ENCODE measurements around the gene GLP1R.

DNA sequence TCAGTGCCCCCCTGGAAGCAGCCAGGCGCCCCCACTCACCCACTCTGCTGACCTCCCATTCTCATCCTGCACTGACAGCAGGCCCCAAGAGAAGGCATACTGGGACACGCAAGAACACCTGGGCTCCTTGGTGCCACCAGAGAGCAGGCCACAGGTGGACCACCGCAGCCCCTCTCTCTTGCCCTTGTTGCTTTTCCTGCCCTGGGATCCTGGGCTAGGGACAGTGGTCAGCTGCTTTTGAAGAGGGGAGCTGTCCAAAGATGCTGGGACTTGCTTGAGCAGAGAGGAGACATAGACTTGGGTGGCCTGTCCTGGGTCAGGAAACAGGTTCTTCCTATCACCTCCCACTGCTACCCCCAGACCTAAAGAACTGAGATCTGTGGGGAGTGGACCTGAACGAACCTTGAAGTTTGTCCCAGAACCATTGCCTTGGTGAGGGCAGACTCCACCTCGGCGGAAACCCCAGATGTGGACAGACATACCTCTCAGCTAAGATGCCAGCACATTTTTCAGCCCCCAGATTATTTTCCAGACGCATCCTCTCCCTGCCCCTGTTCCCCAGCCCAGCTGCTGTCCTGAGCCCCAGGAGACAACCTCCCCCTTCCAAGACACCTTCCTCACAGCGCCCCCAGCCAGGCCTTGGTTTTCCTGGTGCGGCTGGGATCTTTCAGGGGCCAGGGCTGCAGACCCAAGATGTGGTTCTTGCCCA is 1.1 kb downstream of the GLP1R start:
- TF ChIP-seq, protein P1, sequence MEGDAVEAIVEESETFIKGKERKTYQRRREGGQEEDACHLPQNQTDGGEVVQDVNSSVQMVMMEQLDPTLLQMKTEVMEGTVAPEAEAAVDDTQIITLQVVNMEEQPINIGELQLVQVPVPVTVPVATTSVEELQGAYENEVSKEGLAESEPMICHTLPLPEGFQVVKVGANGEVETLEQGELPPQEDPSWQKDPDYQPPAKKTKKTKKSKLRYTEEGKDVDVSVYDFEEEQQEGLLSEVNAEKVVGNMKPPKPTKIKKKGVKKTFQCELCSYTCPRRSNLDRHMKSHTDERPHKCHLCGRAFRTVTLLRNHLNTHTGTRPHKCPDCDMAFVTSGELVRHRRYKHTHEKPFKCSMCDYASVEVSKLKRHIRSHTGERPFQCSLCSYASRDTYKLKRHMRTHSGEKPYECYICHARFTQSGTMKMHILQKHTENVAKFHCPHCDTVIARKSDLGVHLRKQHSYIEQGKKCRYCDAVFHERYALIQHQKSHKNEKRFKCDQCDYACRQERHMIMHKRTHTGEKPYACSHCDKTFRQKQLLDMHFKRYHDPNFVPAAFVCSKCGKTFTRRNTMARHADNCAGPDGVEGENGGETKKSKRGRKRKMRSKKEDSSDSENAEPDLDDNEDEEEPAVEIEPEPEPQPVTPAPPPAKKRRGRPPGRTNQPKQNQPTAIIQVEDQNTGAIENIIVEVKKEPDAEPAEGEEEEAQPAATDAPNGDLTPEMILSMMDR (IDR thresholded peaks at IDR 0.05) = no peak
- TF ChIP-seq POLR2A (IDR thresholded peaks at IDR 0.05) = no peak

Measured in Peyer's patch (tissue), 4 donors.